Thoracic aorta (tissue), 2 donors: ENCODE measurements around the gene SNX32. TPM values are rescaled to one million over a fixed set of nuclear protein-coding genes. Genes with fewer than 3 reads are reported as not detected.

Experiments
- ATAC-seq: fragments of 150-250 bp; one replicate; pipeline ENCODE4 v1.8.0; 2017; ENCODE audit warnings: low read depth; ENCODE audit not compliant: insufficient number of reproducible peaks, low FRiP score
- DNase-seq: peaks from one replicate; pipeline ENCODE4 v3.0.0-alpha.2; 2020; ENCODE audit warnings: low spot score
- H3K27ac ChIP-seq, 2 donors: fragments of 200-600 bp; sonication (generic); 1 replicate in 1 of 2; 2 replicates in 1 of 2; pipeline ENCODE4 v1.5.1; 2016; ENCODE audit warnings: mild to moderate bottlenecking in 2 of 2, moderate library complexity in 2 of 2
- H3K27me3 ChIP-seq: fragments of 200-600 bp; sonication (generic); replicated peaks from 2 replicates; pipeline ENCODE4 v1.6.0; 2016; ENCODE audit warnings: mild to moderate bottlenecking; ENCODE audit not compliant: insufficient read depth
- H3K36me3 ChIP-seq: fragments of 200-600 bp; sonication (generic); one replicate; pipeline ENCODE4 v1.5.1; 2016
- H3K4me1 ChIP-seq, 2 donors: fragments of 200-600 bp; sonication (generic); 1 replicate in 1 of 2; 2 replicates in 1 of 2; pipeline versions ENCODE4 v1.5.1 to v1.6.0; 2016; ENCODE audit warnings: low read depth in 2 of 2, mild to moderate bottlenecking in 1 of 2; ENCODE audit not compliant: control insufficient read depth in 1 of 2
- H3K4me3 ChIP-seq: fragments of 200-600 bp; sonication (generic); 2 replicates; pipeline ENCODE4 v1.5.1; 2016; ENCODE audit warnings: mild to moderate bottlenecking
- H3K9me3 ChIP-seq: fragments of 200-600 bp; sonication (generic); 2 replicates; pipeline ENCODE4 v1.5.1; 2016
- CTCF ChIP-seq: fragments of 200-600 bp; sonication (generic); IDR thresholded peaks from one replicate; pipeline ENCODE4 v1.5.1; 2019; ENCODE audit warnings: antibody characterized with exemption
- total RNA-seq, 2 donors: library from RNA; depleted of rRNA; stranded (reverse); fragments of >200 nt; gene quantifications; one replicate each; pipeline versions ENCODE4 v1.1.0 to v1.2.3, GENCODE V29; 2016

SNX32 gene
- total RNA-seq, 2 donors from 2014 or later = 0.81 TPM; not detected in 1

GRCh38 chr11:65801153-65801987 lies 32.4 kb upstream of the SNX32 start:
- H3K27ac ChIP-seq = no peak overlapping the region
- H3K4me1 ChIP-seq = no peaks in the 10 kb centered on the region
- no peaks in the 10 kb centered on the region for H3K27me3 ChIP-seq
- no peak for DNase-seq
- no peak overlapping the region for H3K4me3 ChIP-seq
- TF ChIP-seq CTCF = no peak
- no peaks in the 10 kb centered on the region for H3K36me3 ChIP-seq
- no peak for ATAC-seq
- H3K9me3 ChIP-seq = no peaks in the 10 kb centered on the region

GRCh38 chr11:65802841-65803240 lies 30.9 kb upstream of the SNX32 start:
- H3K4me3 ChIP-seq = no peak overlapping the region
- ATAC-seq = no peak
- no peak for DNase-seq
- TF ChIP-seq CTCF = no peak
- H3K27me3 ChIP-seq = no peaks in the 10 kb centered on the region
- no peaks in the 10 kb centered on the region for H3K36me3 ChIP-seq
- H3K27ac ChIP-seq = no peak overlapping the region
- H3K4me1 ChIP-seq = no peaks in the 10 kb centered on the region
- H3K9me3 ChIP-seq = no peaks in the 10 kb centered on the region

- Histone ChIP-seq H3K36me3 (no peaks in the 10 kb centered on the region), H3K9me3 (no peaks in the 10 kb centered on the region), H3K4me3 (no peak overlapping the region), H3K27me3 (no peaks in the 10 kb centered on the region), H3K27ac (no peak overlapping the region), H3K4me1 (no peaks in the 10 kb centered on the region)
- DNase-seq (no peak), ATAC-seq (no peak)
- TF ChIP-seq CTCF = no peak
Measured at GRCh38 chr11:65803797-65804492, 29.8 kb upstream of the SNX32 start.

- H3K9me3 ChIP-seq = no peaks in the 10 kb centered on the region
- no peaks in the 10 kb centered on the region for H3K4me1 ChIP-seq
- no peaks in the 10 kb centered on the region for H3K27me3 ChIP-seq
- no peak overlapping the region for H3K4me3 ChIP-seq
- TF ChIP-seq CTCF = no peak
- DNase-seq = no peak
- H3K27ac ChIP-seq = no peak overlapping the region
- ATAC-seq = no peak
- no peaks in the 10 kb centered on the region for H3K36me3 ChIP-seq
Measured at GRCh38 chr11:65806979-65807378, 26.8 kb upstream of the SNX32 start.

- Histone ChIP-seq H3K27ac (no peak overlapping the region), H3K36me3 (no peaks in the 10 kb centered on the region), H3K9me3 (no peaks in the 10 kb centered on the region), H3K4me3 (no peak overlapping the region), H3K4me1 (no peaks in the 10 kb centered on the region), H3K27me3 (no peaks in the 10 kb centered on the region)
- ATAC-seq (no peak), DNase-seq (no peak)
- no peak for TF ChIP-seq CTCF
Measured at GRCh38 chr11:65808744-65809341, 24.9 kb upstream of the SNX32 start.
